Left hindlimb (tissue), 1 donor: ENCODE results near the gene RASGRF1.
"Not testable (repeated sequence)": the region's sequence is repeated elsewhere in the genome, so short reads cannot be mapped to it uniquely, and the experiment has no call there.

Source experiments
- DNase-seq: peaks from one replicate; pipeline ENCODE4 v3.0.0-alpha.2; 2018

The RASGRF1 gene

DNA sequence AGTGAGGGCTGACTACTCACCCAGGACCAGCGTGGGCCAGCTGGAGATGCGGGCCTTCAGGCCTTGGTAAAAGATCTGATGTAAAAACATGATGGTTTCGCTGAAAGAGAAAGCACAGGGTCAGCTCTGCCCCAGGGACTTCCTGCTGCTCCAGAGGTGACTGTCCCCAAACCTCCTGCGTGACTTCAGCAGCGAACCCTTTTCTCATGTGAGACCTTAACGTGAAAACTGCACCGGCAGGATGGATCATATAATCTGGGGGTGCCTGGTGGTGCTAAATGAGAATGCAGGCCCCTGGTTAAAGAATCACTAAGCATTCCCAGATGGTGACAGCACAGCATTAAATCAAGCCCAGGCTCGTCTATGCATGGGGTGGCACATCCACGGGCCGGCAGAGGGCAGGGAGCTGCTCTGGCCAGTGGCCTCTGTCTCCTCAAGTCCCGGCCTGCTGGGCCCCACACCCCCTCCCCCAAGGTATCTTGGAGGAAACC is 55.4 kb downstream of the RASGRF1 start:
- no peak for DNase-seq

DNA sequence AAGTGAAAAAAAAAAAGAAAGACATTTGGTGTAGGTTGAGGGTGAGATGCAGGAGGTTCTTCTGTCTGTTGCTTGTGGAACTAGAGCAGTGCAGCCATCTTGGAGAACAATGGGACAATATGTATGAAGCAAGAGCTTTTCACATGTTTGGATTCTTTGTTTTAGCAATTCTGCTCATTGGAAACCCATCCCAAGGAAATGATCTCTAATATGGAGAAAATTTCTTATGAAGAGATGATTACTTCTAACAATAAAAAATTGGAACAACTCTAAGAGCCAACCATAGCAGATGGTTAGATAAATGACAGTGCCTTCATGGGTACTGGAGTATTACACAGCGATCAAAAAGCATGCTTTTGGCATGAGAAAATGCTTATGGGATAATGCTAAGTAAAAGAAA is 56.3 kb downstream of the RASGRF1 start:
- no peak for DNase-seq

DNA sequence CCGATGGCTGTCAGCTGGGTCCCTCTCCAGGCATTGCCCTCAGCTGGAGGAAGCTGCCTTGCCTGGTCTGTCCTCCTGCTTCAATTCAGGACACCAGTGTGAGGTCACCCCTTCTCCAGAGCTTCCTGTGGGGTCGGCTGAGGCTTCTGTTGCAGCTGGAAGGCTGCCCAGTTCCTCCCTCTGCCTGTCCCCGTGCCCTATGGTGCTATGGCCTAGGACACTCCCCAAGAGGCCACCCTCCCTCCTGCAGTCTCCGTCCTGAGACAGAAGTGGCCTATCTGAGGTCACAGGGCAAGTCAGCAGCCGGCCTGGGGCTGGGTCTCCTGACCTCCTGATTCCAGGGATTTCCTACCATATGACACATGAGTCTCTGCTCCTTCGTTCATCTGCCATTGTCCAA is 57.9 kb downstream of the RASGRF1 start:
- no peak for DNase-seq

DNA sequence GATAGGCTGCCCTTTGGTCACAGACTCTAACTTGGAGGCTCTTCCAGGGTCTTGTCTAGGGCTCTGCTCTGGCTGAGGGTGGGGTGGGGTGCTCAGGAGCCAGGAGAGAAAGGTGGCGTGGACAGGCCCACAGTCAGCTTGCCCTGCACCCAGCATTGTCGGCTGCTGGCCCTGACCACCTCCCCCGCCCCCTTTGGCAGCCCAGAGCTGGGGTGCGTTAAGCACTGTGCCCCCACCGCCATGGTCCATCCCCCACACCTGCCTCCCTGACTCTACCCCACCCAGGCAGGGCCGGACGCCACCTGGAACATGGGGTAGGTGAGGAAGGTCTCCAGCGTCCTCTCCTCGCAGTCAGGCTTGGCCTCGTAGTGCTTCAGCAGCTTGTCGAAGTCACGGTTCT is 58.8 kb downstream of the RASGRF1 start:
- DNase-seq, result no peak

DNA sequence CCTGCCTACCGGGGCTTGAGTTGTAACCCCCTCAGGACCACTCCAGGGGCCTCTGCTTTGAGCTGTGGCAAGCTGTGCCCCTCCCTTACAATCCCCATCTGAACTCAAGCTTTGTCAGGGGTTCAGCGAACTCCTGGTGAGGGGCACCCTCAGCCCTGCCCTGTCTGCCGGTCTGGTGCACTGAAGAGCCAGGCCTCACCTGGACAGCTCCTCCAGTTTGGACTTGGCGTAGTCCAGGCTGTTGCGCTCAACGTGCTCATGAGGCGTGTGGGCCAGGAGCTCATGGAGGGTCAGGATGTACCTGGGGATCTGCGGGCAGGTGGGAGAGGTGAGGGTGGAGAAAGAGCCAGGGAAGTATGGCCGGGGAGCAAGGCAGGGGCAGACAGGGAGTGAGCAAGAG is 59.4 kb downstream of the RASGRF1 start:
- DNase-seq, result no peak

DNA sequence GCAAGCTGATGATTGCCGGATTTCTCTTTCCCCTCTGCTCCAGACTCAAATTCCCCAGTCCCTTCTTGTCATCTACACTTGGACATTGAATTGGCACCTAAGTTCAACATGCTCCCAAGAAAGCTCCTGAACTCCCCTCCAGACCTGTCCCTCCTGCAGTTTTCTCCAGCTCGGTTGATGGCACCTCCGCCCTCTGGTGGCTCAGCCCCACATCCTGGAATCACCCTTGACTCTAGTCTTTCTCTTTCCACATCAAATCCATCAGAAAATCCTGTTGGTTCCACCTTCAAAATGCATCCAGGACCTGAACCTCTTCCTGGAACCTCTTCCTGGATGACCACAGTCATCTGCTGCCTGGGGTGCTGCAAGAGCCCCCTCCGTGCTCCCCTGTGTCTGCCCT is 60.1 kb downstream of the RASGRF1 start:
- no peak for DNase-seq

DNA sequence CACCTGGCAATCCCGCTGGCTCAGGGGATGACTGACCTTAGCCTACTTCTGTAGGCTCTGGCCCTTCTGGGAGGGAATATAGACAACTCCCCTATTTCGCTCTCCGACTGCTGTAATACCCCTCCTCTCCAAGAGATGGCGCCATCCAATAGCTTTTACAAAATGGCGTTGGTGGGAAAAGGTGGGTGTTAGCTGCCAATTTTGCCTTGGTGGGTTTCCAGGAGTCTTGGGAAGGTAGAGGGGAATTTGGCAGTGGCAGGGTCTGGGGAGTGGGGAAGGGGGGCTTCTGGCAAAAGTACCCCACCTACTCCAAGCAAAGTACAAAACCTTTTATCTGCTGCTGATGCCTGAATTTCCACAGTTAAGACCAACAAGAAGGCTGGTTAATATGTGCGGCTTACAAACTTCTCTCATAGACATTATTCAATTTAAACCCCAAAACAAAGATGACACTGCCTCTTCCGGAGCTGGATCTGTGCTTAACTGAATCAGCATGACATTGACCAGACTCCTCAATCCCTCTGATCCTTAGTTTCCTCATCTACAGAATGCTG is 62.1 kb downstream of the RASGRF1 start:
- DNase-seq, result peak; percentile 43

DNA sequence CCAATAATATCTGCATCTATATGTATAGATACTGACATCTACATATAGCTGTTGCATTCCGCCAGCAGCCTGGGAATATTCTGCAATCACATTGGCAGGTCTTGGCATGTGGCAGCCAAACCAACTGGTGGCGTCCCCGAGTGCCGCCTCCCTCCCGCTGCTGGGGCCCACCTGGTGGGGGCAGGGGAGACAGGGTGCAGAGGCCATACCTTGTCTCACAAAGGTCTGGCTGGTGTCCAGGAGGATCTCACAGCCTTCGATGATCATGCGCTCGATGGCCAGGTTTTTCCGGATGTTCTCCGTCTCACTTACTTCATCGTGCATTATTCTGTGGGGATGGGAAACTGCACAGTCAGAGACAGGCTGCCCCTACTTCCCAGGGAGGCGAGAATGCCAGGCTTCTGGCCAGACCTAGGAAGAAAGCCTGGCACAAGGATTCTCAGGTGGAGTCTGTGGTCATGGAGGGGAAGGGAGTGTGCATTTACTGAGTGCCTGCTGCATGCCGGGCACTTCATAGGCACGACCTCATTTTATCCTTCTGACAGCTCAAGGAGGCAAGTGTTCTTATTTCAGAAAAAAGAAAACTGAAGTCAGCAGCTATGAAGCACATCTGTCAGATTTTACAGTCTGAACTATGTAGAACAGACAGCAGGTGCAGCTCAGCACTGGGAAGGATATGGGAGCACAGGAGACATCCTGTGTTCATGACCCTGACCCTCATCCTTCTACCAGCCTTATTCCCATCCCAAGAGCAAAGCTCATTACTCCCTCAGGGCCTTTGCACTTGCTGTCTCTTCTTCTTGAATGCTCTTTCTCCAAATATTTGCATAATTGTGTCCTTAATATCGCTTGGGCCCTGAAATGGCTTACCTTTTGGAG is 62.8 kb downstream of the RASGRF1 start:
- DNase-seq, result no peak

DNA sequence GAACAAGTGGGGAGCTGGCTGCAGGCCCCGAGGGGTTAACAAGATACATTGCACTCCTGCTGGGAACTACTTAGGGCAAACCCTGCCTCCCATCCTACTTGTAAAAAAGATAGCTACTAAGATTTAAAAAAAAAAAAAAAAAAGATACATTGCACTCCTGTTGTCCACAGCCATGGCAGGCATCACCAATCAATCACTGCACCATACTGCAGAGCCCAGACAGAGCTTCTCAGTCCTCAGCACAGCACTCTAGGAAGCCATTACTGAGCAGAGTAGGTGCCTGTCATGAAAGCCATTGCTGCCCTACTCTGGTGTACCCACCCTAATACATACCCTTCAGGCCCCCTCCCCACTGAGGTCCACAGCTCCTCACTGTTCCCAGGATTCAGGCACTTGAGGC is 64.8 kb downstream of the RASGRF1 start:
- no peak for DNase-seq

DNA sequence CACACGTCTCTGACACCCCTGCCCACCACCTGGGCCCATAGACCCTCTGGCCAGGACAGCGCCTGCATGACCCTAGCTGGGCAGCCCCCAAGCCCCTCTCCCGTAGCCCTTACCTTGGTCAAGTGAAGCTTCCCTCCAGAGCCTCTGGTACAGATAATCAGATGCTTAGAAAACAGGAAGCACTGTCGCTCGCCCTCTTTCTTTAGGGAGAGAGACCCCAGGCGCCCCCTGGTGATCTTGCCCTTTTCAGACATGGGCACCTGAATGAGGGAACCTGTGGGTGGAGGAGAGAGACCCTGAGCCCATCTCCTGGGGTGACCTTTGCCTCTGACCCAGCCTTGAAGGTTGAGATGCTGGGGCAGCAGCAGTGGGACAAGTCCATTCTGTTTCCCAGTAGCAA is 65.4 kb downstream of the RASGRF1 start:
- DNase-seq, result no peak

DNA sequence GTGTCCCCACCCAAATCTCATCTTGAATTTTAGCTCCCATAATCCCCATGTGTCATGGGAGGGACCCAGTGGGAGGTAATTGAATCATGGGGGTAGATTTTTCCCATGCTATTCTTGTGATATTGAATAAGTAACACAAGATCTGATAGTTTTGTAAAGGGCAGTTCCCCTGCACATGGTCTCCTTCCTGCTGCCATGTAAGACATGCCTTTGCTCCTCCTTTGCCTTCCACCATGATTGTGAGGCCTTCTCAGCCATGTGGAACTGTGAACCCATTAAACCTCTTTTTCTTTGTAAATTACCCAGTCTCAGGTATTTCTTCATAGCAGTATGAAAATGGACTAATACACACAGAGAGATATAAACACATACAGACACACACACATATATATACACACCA is 66.1 kb downstream of the RASGRF1 start:
- DNase-seq, result not testable (repeated sequence)

DNA sequence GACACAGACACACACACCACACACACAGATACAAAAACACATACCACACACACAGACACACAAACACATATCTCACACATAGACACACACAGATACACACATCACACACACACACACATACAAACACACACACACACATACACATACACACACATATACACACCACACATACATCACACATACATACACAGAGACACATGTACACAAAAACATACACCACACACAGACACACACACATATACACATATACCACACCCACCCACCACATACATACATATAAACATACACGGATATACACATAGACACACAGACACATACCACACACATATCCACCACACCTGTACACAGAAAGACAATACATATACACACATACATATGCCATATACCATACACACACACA is 66.7 kb downstream of the RASGRF1 start:
- DNase-seq, result no peak

DNA sequence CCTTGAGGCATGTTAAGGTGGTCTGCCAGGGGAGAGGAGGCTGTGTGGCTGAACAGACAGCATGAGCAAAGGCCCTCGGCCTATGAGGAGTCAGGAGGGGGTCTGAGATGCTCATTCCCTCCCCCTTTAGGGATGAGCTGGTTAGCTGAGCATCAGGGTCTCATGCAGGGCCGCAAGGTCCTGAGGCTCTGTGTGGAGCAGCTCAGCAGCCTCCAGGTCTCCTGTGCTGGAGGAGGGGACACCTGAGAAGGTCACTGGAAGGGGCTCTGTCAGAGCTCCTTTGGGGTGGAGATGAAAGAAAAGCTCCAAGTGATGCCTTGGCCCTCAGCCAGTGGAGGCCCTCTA is 67.1 kb downstream of the RASGRF1 start:
- no peak for DNase-seq

DNA sequence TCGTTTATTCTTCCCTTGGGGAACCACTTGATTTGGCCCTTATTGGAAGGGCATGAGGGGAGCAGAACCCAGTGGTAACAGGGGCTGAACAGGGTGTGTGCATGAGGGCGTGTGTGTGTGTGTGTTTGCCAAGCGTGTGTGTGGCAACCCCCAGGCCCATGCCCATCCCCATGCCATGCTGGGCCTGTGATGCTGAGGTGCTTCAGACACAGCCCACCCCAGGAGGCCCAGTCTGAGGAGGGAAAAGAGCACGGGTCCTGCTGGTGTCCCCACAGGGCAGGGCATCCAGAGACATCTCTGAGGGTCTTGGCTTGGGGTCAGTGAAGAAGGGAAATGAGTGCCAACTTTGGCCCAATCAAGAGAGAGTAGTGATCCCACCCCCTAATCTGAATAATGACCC is 71.6 kb downstream of the RASGRF1 start:
- no peak for DNase-seq

DNA sequence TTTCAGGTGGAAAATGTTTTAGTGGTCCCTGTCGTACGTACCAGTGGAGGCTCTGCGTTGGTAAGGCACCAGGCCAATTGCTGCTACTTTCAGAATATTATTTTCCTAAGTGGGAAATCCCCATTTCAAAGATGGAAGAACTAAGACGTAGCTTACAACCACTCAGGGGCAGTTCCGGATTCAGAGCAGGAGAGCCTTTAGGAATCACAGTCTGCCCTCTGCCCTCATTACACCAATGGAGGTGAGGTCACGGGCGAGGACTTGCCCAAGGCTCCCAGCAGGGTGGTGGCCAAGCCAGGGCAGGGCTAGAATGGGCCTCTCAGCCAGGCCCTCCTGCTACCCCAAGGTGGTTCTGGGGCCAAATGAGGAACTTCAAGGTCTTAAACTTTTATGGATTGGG is 72.6 kb downstream of the RASGRF1 start:
- no peak for DNase-seq

DNA sequence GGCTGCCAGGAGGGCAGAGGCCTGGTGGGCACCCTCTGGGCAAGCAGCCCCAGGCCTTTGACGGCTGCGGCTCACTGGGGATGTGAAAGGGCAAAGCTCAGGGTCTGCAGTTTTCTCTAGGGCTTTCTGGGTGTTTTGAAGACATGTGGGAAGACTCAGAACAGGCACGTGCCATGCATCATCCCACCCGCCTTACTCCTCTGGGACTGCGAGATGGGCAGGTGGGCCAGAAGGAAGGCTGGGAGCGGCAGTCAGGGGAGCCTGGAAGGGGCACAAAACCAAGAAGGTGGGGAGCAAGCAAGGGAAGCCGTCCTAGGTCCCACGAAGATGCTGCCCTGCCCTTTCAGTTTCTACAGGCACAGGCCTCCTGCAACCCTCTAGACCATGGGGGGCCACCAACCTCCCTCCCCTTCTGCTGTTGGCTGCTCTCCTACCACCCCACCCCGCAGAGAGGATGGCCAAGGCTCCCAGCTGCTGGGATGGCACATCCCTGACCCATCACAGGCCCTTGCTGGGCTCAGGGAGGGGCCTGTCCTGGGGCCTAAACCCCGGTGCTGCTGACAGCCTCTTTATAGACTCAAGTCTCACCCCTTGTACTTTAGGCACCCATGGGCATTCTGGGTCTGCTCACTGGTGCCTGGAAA is 73.9 kb downstream of the RASGRF1 start:
- DNase-seq, result no peak

DNA sequence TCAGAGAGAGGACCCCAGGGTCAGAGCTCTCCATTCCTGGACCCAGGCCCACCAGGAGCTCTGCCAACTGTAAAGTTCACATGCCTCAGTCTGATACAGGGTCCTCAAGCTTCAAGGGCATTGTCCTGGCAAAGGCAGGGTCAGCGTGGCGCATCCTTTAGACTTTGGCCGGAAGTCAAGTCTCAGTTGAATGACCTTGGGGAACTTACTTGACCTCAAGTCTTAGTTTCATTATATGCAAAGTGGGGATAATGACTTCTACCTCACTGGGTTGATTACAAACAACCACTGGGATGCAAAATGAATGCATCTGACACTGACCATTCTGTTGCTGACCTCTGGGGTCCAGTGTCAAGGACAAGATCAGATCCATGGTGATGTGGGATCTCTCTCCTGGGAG is 75.2 kb downstream of the RASGRF1 start:
- DNase-seq, result no peak

DNA sequence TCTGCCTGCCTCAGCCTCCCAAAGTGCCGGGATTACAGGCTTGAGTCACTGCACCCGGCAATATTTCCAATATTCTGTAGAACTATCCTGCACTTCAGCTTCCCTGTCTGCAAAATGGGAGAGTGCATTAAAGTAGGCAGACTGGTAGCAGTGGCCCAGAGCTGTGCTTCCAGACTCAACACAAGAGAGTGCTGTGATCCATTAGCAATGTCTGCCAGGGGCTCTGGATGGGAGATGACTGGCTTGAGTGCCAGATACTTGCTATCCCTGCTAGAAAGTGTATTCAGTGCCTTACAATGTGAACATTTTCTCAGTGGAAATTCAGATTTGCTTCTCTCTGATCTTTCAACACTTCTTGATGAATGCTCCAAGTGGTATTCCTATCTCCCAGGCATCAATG is 80.3 kb downstream of the RASGRF1 start:
- DNase-seq, result no peak

DNA sequence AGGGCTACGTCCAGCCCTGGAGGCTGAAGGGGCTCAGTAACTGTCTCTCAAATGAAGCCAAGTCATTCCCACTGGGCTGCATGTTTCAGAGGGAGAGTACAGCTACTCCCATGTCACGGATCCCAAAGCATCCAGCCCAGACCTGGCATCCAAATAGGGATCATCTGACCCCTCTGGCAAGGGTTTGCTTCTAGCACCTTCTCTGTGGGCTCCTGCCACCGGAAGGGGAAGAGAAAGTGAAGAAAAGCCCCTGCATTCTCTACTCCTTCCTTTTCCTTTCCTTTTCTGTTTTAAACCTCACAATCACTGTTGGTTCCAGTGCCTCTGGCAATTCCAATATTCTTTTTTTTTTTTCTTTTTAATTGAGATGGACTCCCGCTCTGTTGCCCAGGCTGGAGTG is 81.2 kb downstream of the RASGRF1 start:
- no peak for DNase-seq

DNA sequence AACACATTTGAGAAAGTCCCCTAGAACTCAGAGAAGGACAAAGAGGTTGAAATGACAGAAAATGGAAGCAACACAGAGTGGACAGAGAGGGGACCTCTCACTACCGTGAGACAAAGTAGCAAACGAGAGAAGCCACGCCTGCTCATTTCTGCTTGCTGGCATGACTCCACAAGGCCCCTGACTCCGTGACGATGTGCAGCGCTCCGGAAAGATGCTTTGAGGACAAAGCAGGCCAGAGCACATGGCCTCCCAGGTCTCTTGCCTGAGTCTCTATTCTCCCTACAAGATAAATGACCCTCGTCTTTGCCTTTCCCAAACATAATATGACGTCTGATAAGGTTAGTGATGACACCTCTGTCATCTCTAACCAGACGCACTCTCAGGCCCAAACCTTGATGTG is 81.9 kb downstream of the RASGRF1 start:
- DNase-seq, result no peak

DNA sequence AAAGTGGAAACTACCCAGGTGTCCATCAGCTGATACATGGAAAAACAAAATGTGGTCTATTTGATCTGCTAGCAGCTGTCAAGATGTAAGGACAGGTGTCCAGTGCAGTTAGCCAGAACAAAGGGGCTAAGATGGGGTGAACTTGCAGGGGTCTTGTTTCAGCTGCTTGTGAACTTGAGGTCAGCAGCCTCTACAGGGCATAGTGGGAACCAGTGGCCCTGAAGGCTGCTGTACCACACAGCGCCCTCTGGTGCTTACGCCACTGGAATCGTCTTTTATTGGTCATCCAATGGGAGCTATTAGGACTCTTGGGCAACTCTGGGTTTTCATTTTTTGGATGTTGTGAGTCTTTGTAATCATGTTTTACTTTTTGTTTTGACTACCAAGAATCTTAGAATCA is 83.5 kb downstream of the RASGRF1 start:
- DNase-seq, result no peak

DNA sequence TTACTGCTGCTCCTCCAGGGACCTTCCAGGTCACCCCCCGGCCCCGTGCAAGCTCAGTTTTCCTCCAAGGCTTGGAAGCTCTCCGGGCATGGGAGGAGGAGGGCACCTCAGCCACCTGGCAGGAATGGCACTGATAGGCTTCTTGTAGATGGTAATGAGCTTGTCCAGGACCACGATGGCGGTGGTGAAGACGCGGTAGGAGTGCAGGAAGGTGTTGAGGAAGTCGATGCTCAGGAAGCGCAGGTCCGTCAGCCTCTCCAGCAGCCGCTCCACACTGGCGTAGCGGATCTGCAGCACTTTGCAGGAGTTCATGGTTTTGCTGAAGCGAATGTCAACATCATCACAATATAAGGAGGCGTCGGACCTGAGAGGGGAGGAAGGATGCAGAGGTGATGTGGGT is 84.5 kb downstream of the RASGRF1 start:
- no peak for DNase-seq

DNA sequence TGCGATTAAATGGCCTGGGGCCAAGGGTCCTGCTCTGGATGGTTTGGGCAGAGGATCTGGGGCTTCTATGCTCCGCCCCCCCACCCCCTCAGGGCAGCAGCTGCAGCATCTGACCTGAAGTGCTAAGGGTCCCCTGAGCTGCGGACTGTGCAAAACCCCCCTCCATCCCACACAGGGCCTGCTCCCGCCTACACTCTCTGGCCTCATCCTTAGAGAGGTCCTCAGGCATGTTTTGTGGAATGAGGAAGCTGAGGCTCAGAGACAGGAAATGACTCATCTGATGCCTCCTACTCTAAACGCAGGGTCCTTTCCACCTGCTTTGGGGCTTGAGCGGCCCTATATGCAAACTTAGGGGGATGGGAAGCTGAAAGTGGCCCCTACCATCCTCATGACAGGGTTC is 86.2 kb downstream of the RASGRF1 start:
- DNase-seq, result no peak

DNA sequence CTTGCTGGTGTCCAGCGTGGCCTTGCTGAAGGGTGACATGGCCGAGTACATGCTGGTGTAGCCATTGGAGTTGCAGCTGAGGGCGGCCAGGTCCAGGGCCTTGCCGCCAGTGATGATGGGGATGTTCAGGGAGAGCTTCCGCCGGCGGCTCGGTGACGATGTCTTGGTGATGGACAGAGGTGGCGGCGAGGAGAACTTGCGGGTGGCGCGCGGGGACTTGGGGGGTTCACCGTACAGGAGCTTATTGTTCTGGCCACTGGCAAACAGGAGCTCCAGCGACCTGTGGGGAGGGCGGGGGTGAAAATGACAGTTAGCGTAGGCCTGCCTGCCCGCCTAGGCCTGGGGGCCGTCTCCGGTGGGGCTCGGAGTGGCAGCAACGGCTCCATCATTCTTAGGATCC is 86.7 kb downstream of the RASGRF1 start:
- no peak for DNase-seq
